Brain pericyte (primary cell): ENCODE results near the gene ERN1.

ENCODE experiments used
- DNase-seq: peaks from one replicate; pipeline ENCODE4 v3.0.0-alpha.2; 2012; ENCODE audit warnings: low read depth, low spot score

The ERN1 gene

DNA sequence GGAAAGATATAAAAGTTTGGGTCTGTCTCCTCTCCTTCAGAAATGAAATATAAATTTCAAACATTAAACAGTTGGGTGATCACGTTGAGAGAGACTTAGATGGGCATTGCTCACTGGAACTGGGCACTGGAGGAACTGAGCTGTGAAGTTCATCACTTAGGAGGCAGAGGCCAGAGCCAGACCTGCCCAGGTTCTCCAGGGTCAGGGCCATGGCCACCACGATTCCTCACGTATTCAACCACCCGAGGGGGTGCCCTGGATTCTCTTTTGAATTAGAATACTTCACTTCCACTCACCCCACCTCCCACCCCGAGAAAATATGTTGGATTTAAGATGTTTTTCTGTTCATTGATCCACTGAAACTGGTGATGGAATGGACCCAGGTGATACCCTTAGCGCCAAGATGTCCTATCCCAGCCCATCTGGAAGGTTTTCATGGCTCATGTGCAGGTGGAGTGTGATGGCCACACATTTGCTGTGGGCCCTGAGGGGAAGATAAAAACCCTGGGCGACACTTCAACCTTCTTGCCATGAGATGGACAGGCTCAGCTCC is 125.7 kb downstream of the ERN1 start:
- no peak for DNase-seq

GRCh38 chr17:64003526-64004121 is 126.3 kb downstream of the ERN1 start:
- DNase-seq = no peak

- DNase-seq = no peak
Observed at GRCh38 chr17:64002658-64003525, 127.1 kb downstream of the ERN1 start.

DNA sequence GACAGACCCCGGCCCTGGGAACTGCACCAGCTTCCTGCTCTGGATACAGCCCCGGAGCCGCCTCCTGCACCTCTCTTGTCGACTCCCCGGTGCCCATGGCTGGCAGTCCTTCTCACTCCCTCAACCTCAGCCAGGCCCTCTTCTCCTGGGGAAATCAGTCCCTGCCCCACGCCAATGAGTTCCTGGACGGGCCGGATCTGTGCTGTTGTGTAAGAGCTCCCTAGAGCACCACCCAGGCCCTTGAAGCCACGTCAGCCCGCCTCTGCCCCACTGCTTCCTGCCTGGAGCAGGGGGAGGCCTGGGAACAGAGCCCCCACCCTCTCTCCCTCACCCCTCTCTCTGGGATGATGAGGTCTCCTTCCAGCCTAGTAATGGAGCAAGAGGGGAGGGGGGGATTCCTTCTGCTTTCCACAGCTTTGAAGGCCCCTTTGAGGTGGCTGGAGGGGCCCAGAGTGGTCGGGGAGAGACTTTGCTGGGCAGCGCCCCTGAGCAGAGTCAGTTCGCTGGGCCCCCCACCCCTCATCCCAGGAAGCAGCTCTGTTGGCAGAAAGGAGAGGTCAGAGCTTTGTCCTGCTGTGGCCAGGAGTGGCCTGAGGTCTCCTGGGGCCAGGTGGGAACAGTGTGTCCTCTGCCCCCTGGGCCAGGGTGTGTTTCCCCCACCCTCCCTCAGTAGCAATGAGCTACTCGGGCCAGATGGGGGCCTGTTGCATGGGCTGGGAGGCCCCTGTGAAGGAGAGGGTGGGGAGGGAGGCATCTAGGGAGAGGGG is 128.0 kb downstream of the ERN1 start:
- DNase-seq = no peak

DNA sequence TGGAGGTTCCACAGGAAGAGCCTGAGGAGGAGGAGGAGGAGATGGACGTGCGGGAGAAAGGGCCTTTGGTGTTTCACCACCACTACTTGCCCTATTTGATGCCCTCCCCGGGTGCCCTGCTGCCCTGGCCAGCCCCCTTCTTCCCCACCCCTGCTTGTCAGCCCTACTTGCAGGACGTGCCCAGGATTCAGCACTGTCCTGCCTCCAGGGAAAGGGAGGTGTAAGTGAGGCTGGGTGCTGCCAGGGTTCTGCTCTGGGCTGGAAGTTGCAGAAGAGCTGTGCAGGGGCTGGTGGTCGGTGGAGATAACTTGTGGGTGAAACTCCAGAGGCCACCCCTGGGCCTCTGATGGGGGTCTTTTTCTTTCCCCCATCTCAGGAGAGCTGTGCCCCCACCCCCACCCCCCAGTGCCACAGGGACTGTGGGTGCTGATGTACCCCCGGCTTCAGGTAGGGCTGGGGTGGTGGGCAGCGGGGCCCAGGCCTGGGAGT is 128.8 kb downstream of the ERN1 start:
- DNase-seq = no peak

DNA sequence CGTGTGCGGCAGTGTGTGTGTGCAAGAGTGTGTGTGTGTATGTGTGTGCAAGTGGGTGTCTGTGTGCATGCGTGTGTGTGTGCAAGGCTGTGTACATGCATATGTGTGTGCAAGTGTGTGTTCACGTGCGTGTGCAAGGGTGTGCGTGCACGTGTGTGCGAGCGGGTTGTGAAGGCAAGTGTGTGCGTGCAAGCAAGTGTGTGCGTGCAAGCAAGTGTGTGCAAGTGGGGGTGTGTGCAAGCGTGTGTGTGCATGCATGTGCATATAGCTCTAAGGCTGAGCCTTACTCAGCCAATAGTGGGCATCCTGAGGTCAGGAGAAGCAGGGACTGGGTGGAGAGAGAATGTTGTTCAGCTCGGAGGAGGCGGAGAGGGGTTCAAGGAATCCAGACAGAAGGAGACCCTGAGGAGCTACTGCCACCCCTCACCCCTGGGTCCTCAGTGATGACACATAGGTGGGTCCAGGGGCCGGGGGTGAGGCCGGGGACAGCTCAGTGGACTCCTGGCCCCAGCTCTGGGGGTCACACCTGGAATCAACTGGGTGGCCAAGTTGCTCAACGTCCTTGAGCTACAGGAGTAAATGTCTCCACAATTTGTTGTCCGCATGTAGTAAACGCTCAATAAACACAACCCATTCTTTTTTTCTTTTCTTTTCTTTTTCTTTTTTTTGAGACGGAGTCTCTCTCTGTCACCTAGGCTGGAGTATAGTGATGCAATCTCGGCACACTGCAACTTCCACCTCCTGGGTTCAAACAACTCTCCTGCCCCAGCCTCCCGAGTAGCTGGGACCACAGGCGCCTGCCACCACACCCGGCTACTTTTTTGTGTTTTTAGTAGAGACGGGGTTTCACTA is 130.0 kb downstream of the ERN1 start:
- no peak for DNase-seq

GRCh38 chr17:63998721-63999679 is 130.9 kb downstream of the ERN1 start:
- DNase-seq = no peak

GRCh38 chr17:63998050-63998720 is 131.8 kb downstream of the ERN1 start, which contains the start of gene PRR29:
Gene PRR29 (plus strand): TSS chr17:63998351. CDS start chr17:63998365, 14 bp downstream.
- DNase-seq = no peak

DNA sequence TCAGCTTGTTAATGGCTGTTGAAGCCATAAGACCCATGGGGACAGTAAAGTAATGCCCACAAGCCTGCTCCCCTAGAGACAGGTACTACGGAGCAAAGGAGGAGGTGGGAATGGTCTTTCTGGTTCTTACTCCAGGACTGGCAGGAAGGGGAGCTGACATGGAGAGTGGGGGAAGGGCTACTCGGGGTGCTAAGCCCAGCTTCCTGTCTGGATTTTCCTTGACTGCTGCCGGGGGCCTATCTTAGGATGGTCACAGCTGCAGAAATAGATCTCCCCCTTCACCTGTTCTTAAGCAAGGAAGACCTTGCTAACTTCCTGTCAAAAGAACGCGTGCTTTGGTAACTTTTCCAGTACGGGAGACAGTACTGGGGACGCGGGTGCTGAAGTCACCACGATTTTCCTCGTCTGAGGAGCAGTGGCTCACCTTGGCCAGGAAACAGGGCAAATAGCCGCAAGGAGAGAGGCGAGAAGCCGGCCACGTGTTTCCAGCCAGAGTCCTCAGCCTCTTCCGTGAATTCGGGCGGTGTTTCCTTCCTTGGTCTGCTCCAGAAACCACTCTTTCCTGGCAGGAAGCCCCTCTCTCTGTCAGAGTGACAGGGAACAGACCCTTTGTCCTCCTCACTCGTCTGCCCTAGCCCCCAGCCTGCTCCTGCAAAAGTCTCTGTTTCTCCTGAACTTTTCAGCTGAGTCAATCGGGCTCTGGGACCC is 132.4 kb downstream of the ERN1 start:
- DNase-seq = no peak

GRCh38 chr17:63996430-63997182 is 133.3 kb downstream of the ERN1 start:
- DNase-seq = no peak

DNA sequence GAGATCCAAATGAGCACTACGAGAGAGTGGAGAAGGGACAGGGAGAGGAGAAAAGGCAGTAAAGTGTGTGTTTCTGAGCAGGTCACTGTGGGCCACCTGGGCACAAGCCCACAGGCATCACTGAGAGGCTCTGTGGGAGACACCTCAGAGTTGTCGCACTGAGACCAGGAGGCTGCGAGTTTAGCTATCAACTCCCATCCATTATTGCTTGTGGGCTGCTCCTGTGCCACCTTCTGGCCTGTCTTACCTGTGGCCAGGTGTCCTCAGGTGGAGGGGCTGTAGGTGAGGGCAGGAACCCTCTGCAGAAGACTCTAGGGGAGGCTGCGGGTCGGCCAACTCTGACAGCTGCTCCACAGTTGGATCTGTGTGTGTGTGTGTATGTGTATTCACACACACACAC is 134.3 kb downstream of the ERN1 start:
- no peak for DNase-seq

- DNase-seq = no peak
Observed at GRCh38 chr17:63993368-63993985, 136.5 kb downstream of the ERN1 start.

GRCh38 chr17:63991611-63992010 is 138.3 kb downstream of the ERN1 start:
- DNase-seq = no peak

DNA sequence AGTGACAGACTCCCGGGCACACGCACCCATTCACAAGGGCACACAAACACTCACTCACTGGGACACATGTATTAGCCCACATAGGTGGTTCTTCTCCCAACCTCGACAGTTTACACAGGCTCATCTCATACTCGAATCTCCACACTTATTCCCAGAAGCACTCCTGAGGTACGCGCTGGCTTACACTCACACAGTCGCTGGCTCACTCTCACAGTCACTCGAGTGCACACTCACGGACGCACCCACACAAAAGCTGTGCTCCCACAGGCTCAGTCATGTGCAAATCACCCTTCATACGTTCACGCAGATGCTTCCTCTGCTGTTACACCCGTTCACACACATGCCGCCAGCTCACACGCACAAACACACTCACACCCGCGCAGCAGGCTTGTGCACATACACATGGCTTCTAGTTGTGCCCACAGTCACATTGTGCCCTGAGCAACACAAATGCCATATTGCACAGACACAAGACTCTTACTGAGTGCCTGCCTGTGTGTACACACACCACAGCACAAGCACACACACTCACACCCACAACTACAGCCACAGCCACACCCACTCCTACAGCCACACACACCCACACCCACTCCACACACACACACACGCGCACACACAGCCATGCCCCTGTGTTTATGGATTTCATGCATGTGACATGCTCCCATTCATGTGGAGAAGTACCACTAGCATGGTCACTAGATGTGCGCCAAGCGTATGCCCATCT is 140.2 kb downstream of the ERN1 start:
- DNase-seq = no peak
